ENCODE data around the gene ABCC11. TPM values are rescaled to one million over a fixed set of nuclear protein-coding genes. Genes with fewer than 3 reads are reported as not detected.
A peak's percentile ranks its signal among the peaks of the same experiment; 100 is the strongest.

ABCC11 gene
- total RNA-seq, 2 experiments from 2014 or later, result 0.19 TPM; not detected in 1

DNA sequence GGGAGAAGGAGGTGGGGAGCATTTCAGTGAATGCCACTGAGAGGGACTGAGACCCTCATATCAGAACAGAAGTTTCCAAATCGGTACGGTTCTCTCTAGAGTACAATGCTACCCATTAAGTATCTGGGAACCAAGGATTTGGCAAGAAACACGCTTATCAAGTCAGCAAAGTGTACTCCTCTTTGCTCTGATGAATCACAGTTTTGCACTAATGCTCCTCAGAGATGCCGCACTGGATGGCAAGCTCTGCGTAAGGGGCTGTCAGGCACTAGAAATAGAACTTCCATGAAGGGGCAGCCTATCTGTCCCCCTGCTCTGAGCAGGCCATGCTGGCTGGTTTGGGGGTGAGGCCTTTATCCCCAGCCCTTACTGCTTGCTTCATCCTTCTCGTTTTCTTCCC is 86.8 kb downstream of the ABCC11 start:
- Mint-ChIP-seq H3K27ac (no peak overlapping the region), H3K9me3 (ENCODE audit: low read depth) (no peaks in the 10 kb centered on the region), H3K4me1 (peaks cover 30% of the 10 kb centered on the region), H3K27me3 (peaks cover 40% of the 10 kb centered on the region), H3K4me3 (no peak overlapping the region), H3K36me3 (no peaks in the 10 kb centered on the region)
- no peak for ATAC-seq
- no peak for DNase-seq
- CTCF ChIA-PET, result interaction anchor here (1.2 kb wide), 1 partner anchor 10 kb away, joined by 3 read pairs; no protein-coding TSS in a partner anchor

DNA sequence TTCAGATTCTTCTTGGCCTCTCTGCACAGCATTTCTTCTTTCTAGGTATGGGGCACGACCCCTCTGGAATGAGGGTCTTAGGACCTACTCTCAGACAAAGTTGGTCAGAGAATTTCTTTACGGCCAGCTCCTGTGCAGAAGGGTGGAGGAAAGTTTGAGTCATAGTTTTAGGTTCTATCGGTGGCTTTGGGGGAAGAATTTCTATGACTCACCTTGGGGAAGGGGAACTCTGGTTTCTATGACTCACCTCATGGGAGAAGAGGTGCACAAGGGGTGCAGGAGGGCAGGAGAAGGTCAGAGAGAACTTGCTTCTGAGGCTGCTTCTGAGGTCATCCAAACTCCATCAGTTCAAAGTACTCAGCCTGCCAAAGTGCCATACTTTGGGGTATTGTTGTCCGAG is 89.0 kb downstream of the ABCC11 start:
- H3K36me3 Mint-ChIP-seq, result no peaks in the 10 kb centered on the region
- DNase-seq, result peak; percentile 66
- H3K27ac Mint-ChIP-seq, result peak overlapping the region; percentile 22
- H3K4me3 Mint-ChIP-seq, result peak overlapping the region; percentile 36
- H3K9me3 Mint-ChIP-seq (ENCODE audit: low read depth), result no peaks in the 10 kb centered on the region
- H3K4me1 Mint-ChIP-seq, result peaks cover 23% of the 10 kb centered on the region
- CTCF ChIA-PET, result interaction anchor here (0.6 to 4.5 kb wide), 8 partner anchors 18 to 1210 kb away, joined by 3 to 38 read pairs (median 4); partner anchors contain the start of gene NETO2
- H3K27me3 Mint-ChIP-seq, result peaks cover 52% of the 10 kb centered on the region
- ATAC-seq, result peak; percentile 84

DNA sequence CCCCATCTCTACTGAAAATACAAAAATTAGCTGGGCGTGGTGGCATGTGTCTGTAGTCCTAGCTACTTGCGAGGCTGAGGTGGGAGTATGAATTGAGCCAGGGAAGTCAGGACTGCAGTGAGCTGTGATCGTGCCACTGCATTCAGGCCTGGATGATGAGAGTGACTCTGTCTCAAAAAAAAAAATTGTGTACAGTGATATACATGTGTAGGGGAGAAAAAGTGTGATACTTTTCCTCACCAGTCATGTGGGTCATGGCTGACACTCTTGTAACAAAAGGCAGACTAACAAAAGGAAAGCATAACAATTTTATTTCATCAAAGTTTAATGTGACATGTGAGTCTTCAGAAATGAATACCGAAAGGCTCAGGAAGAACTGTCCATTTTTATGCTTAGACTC is 89.5 kb downstream of the ABCC11 start:
- no peak for DNase-seq
- no peaks in the 10 kb centered on the region for H3K36me3 Mint-ChIP-seq
- CTCF ChIA-PET, result interaction anchor here (0.8 to 4.5 kb wide), 7 partner anchors 18 to 1210 kb away, joined by 3 to 38 read pairs (median 4); partner anchors contain the start of gene NETO2
- no peak for ATAC-seq
- no peak overlapping the region for H3K4me3 Mint-ChIP-seq
- no peak overlapping the region for H3K27ac Mint-ChIP-seq
- peaks cover 48% of the 10 kb centered on the region for H3K27me3 Mint-ChIP-seq
- H3K4me1 Mint-ChIP-seq, result peaks cover 23% of the 10 kb centered on the region
- no peaks in the 10 kb centered on the region for H3K9me3 Mint-ChIP-seq (ENCODE audit: low read depth)

DNA sequence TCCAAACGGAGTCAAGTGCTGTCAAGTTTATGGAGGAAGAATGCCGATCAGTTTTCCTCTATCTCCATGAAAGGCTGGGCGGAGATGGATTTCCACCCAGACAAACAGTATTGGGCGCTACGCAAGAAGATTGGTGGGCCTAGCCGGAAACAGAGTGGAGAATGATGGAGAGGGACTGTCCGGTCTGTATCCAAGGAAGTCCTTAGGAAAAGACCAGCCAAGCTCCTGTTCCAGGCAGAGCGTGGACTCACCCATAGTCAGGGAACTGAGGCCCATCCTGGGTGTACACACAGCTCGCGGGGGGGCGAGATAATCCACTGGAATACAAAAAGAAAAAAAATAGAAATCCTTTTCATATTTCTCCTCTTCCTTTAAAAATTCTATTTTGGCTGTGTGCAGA is 90.0 kb downstream of the ABCC11 start:
- Mint-ChIP-seq H3K9me3 (ENCODE audit: low read depth) (no peaks in the 10 kb centered on the region), H3K4me3 (no peak overlapping the region), H3K27ac (no peak overlapping the region), H3K4me1 (peaks cover 23% of the 10 kb centered on the region), H3K36me3 (no peaks in the 10 kb centered on the region), H3K27me3 (peaks cover 50% of the 10 kb centered on the region)
- no peak for ATAC-seq
- CTCF ChIA-PET, result interaction anchor here (0.8 to 4.5 kb wide), 8 partner anchors 7 to 1209 kb away, joined by 3 to 38 read pairs (median 4); partner anchors contain the start of gene NETO2
- no peak for DNase-seq

DNA sequence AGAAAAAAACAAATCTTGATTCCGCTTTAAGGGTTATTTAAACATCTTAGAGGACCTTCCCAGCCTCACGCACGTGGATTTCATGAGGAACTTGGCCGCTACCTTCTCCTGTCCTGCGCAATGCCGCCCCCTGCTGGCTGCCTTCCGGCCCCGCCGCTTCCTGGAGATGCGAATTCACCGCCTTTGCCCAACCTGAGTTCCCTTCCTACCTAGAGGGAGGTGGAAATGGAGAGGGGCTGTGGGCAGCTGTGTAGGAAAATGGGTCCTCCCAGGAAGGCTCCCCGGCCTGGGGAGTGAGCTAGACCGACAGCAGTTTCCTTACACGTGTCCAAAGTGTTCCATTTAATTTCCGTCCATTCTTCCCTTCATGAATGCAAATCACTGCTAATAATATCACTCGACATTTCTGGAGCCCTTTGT is 90.5 kb downstream of the ABCC11 start:
- Mint-ChIP-seq H3K27ac (no peak overlapping the region), H3K36me3 (no peaks in the 10 kb centered on the region), H3K27me3 (peaks cover 48% of the 10 kb centered on the region), H3K4me1 (peaks cover 23% of the 10 kb centered on the region), H3K9me3 (ENCODE audit: low read depth) (no peaks in the 10 kb centered on the region), H3K4me3 (no peak overlapping the region)
- DNase-seq (peak; percentile 84), ATAC-seq (peak; percentile 66)
- CTCF ChIA-PET, result interaction anchor here (0.7 to 4.5 kb wide), 8 partner anchors 8 to 1209 kb away, joined by 3 to 38 read pairs (median 4); partner anchors contain the start of gene NETO2

DNA sequence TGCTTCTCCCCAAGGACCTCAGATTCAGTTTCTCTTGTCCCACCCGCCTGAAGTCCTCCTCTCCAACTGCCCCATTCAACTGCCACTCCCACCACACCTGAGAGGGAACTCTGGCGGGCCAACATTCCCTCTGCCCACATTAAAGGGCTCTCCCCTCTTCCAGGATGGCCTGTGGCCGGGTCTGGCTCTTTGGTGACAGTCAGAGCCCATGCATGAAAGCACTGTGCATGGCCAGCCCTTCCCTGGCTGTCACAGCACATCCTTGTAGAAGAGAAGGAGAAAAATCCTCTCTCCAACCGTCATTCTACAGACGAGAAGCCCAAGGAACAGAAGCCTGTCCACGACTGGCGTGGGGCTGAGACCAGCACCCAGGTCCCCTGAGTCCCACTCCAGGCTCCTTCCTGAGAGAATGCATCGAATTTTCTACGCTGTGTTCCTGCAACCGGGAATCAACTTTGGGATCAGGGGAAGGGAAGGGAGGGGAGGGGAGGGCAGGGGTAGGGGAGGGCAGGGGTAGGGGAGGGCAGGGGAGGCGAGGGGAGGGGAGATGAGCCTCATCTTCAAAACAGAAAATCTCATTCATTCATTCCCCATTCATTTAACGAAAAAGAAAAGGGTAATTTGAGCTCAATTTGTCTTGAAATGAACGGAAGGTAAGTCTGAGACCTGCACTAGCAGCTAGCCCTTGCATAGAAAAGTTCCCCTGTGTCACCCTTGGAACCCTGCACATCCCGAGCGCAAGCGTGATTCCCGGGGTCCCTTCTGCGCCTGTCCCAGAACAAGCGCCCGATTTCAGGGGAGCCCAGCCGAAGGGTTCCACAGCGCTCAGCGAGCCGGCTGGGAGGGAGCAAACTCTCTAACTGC is 91.2 kb downstream of the ABCC11 start, which contains the start of gene ABCC12:
ABCC12 (minus strand) TSS at position 68 of the 864 bp plus-strand sequence. CDS start 9,569 bp downstream, outside the sequence.
- CTCF ChIA-PET, result interaction anchor here (0.7 to 4.5 kb wide), 8 partner anchors 8 to 1208 kb away, joined by 3 to 38 read pairs (median 4); partner anchors contain the start of gene NETO2
- Mint-ChIP-seq H3K27ac (no peak within 1 kb of the TSS), H3K36me3 (no peaks in the 10 kb centered on the region)

DNA sequence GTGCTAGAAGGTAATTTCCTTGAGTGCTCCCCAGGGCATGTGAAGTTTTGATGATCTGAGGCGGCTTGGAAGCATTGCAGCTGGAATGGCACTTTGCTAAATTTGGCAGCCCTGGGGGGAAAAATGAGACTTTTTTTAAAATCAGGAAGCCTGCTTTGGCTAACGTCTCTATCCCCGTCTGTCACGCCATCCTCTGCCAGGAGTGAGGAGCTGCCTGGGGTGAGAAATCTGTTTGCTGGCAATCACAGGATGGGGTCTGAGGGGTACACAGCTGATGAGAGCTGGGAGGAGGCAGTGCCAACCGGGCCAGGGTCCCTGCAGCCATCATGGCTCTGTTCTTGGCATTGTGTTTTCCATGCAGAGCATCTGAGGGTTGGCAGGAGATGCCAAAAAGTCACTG is 93.6 kb downstream of the ABCC11 start:
- CTCF ChIA-PET, result interaction anchor here (2.0 kb wide), 1 partner anchor 11 kb away, joined by 5 read pairs; no protein-coding TSS in a partner anchor
- H3K36me3 Mint-ChIP-seq, result no peaks in the 10 kb centered on the region
- H3K4me3 Mint-ChIP-seq, result no peak overlapping the region
- peaks cover 19% of the 10 kb centered on the region for H3K4me1 Mint-ChIP-seq
- no peak overlapping the region for H3K27ac Mint-ChIP-seq
- no peak for ATAC-seq
- DNase-seq, result no peak
- no peaks in the 10 kb centered on the region for H3K9me3 Mint-ChIP-seq (ENCODE audit: low read depth)
- H3K27me3 Mint-ChIP-seq, result peaks cover 51% of the 10 kb centered on the region

More for the DNA sequence above, 91.2 kb downstream of the ABCC11 start, which contains the start of gene ABCC12:
- ATAC-seq (no peak), DNase-seq (no peak)
- Mint-ChIP-seq H3K9me3 (ENCODE audit: low read depth) (no peaks in the 10 kb centered on the region), H3K4me3 (no peak within 1 kb of the TSS), H3K4me1 (peaks cover 23% of the 10 kb centered on the region), H3K27me3 (peaks cover 50% of the 10 kb centered on the region)

DNA sequence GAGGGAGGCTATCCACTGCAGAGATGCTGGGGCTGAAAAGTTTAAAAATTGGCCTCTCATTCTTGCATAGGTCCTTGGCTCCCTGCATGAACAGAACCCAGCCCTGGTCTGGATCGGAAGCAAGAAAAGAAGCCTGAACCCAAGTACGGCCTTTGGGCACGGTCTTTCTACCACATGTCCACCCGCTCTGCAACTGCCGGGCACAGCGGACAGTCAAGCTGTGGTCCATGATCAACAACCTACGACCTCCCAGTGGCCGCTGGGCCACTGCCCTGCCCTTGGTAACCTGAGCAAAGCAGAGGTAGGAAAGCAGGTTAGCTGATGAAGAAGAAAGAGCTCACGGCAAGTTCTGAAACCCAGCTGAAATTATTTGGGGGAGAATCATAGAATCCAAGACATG is 95.1 kb downstream of the ABCC11 start:
- H3K36me3 Mint-ChIP-seq, result no peaks in the 10 kb centered on the region
- no peak overlapping the region for H3K4me3 Mint-ChIP-seq
- H3K27ac Mint-ChIP-seq, result no peak overlapping the region
- peaks cover 5% of the 10 kb centered on the region for H3K4me1 Mint-ChIP-seq
- no peaks in the 10 kb centered on the region for H3K9me3 Mint-ChIP-seq (ENCODE audit: low read depth)
- CTCF ChIA-PET, result no interaction called here
- DNase-seq (no peak), ATAC-seq (no peak)
- peaks cover 48% of the 10 kb centered on the region for H3K27me3 Mint-ChIP-seq

DNA sequence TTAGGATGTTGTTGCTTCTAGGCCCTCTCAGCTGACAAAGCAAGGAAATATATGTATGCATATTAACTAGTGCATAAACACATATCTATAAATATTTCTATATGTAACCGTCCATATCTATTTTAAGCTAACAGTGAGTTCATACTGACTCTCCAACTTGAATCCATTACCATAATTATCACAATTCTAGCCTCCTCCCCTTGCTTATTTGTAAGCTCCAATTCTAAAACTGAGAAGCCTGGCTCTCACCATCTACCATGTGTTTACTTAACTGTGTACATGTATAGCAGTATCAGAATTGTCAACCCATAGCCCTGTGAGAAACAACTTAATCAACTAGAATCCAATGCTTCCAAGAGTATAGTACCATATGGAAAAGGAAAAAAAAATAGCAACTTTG is 96.6 kb downstream of the ABCC11 start:
- peaks cover 39% of the 10 kb centered on the region for H3K27me3 Mint-ChIP-seq
- no peaks in the 10 kb centered on the region for H3K9me3 Mint-ChIP-seq (ENCODE audit: low read depth)
- H3K4me1 Mint-ChIP-seq, result no peaks in the 10 kb centered on the region
- H3K36me3 Mint-ChIP-seq, result no peaks in the 10 kb centered on the region
- no peak overlapping the region for H3K4me3 Mint-ChIP-seq
- H3K27ac Mint-ChIP-seq, result no peak overlapping the region
- ATAC-seq (no peak), DNase-seq (no peak)
- CTCF ChIA-PET, result interaction anchor here (0.9 to 1.2 kb wide), 2 partner anchors 10 to 1113 kb away, joined by 3 to 5 read pairs; no protein-coding TSS in a partner anchor

DNA sequence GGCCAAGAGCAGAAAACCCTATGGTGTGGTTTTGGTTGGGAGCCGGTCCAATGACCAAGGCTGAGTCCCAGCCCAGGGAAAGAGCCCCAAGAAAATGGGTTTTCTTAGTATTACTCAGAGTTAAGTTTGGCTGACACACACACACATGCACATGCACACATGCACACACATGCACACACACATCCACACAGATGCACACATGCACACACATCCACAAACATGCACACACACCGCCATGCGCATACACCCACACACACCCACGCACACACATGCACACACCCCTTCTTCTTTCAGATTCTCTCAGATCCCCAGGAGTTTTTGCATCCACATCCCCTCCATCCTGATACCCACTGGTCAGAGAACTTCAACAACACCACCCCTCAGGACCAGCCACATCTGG is 100.6 kb downstream of the ABCC11 start:
- H3K4me1 Mint-ChIP-seq, result no peaks in the 10 kb centered on the region
- ATAC-seq (no peak), DNase-seq (no peak)
- CTCF ChIA-PET, result interaction anchor here (1.0 kb wide), 1 partner anchor 10 kb away, joined by 3 read pairs; no protein-coding TSS in a partner anchor
- no peaks in the 10 kb centered on the region for H3K9me3 Mint-ChIP-seq (ENCODE audit: low read depth)
- H3K27me3 Mint-ChIP-seq, result peaks cover 26% of the 10 kb centered on the region
- H3K4me3 Mint-ChIP-seq, result no peak overlapping the region
- no peaks in the 10 kb centered on the region for H3K36me3 Mint-ChIP-seq
- H3K27ac Mint-ChIP-seq, result no peak overlapping the region

DNA sequence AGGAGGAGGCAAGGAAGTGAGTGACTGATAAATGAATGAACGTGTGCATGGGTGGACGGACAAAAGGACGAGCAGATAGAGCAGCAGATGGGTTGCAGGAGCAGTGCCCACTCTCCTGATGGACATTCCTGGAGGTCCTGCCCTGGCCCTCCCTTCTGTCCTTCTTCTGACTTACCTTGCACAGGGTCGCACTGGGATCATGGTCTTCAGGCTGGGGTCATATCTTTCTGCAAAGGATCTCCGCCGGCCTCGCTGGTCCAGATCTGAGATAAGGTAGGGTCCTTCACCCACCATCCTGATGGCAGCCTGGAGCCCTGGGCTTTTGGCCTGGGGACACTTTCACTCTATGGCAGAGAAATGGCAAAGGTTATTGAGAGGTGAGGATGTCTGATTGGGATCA is 101.2 kb downstream of the ABCC11 start:
- no peak for ATAC-seq
- no peaks in the 10 kb centered on the region for H3K36me3 Mint-ChIP-seq
- CTCF ChIA-PET, result interaction anchor here (1.3 kb wide), 1 partner anchor 10 kb away, joined by 4 read pairs; no protein-coding TSS in a partner anchor

DNA sequence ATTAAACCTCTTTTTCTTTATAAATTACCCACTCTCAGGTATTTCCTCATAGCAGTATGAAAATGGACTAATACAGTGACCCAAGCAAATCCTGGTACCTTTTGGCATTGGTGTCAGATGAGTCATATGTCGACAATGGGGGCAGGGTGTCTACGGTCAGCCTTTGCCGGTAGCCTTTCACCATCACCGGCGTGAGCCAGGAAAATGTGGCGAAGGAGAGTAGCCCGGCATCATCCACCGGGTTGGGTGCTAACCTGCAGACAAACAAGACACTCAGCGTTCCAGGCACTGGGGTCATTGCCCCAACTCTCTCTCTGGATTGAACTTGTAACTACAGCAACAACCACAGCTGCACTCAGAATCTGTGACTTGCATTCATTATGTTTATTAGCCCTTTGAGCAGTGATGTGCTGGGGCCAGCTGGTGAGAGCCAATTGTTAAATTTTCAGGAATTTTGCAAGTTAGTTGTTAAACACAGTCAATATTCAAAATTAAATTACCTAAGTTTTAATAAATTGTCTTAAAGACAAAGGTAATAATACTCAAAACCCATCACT is 103.4 kb downstream of the ABCC11 start:
- Mint-ChIP-seq H3K27me3 (peaks cover 18% of the 10 kb centered on the region), H3K36me3 (no peaks in the 10 kb centered on the region), H3K4me3 (no peak overlapping the region), H3K4me1 (no peaks in the 10 kb centered on the region), H3K9me3 (ENCODE audit: low read depth) (no peaks in the 10 kb centered on the region), H3K27ac (no peak overlapping the region)
- CTCF ChIA-PET, result no interaction called here
- ATAC-seq (no peak), DNase-seq (no peak)

More for the DNA sequence above, 101.2 kb downstream of the ABCC11 start:
- no peak overlapping the region for H3K4me3 Mint-ChIP-seq
- no peak for DNase-seq
- no peaks in the 10 kb centered on the region for H3K4me1 Mint-ChIP-seq
- H3K9me3 Mint-ChIP-seq (ENCODE audit: low read depth), result no peaks in the 10 kb centered on the region
- peaks cover 25% of the 10 kb centered on the region for H3K27me3 Mint-ChIP-seq
- no peak overlapping the region for H3K27ac Mint-ChIP-seq

DNA sequence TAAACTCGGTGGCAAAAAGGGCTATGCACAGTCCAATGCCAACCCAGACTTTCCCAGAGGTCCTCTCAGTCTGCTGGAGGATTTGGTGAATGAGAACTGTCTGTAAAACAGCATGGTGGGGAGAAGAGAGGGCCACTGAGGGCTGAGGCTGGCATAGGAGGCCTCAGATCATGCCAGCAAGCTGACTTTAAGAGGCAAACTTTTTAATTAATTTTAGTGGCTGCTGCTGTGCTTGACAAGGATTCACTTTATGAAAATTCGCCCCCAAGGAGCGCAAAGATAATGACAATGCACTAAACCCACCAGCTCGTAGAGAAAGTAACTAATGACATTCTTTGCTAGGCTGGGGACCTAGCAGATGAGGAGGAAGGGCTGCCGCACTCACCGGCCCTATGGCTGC is 106.5 kb downstream of the ABCC11 start:
- no peaks in the 10 kb centered on the region for H3K36me3 Mint-ChIP-seq
- H3K27me3 Mint-ChIP-seq, result peaks cover 15% of the 10 kb centered on the region
- H3K4me3 Mint-ChIP-seq, result no peak overlapping the region
- no peaks in the 10 kb centered on the region for H3K9me3 Mint-ChIP-seq (ENCODE audit: low read depth)
- CTCF ChIA-PET, result no interaction called here
- no peaks in the 10 kb centered on the region for H3K4me1 Mint-ChIP-seq
- ATAC-seq, result no peak
- DNase-seq, result no peak
- H3K27ac Mint-ChIP-seq, result no peak overlapping the region
